Smooth muscle cell (in vitro differentiated cells): ENCODE data around the gene C2CD2. TPM values are rescaled to one million over a fixed set of nuclear protein-coding genes. Genes with fewer than 3 reads are reported as not detected.
A peak's percentile ranks its signal among the peaks of the same experiment; 100 is the strongest.

Source experiments
- DNase-seq: peaks from one replicate; lab custom pipeline; 2025; ENCODE audit not compliant: unreplicated experiment; lab: John Stamatoyannopoulos, UW
- H2AFZ ChIP-seq: fragments of 200-600 bp; sonication (generic); 2 replicates; pipeline ENCODE4 v1.6.0; 2016; ENCODE audit warnings: antibody characterized with exemption, low read depth, mild to moderate bottlenecking
- H3F3A ChIP-seq: fragments of 200-600 bp; sonication (generic); 2 replicates; pipeline ENCODE4 v1.6.0; 2017; ENCODE audit warnings: antibody characterized with exemption, low read depth
- H3K27ac ChIP-seq: fragments of 200-600 bp; sonication (generic); 2 replicates; pipeline ENCODE4 v1.5.1; 2016; ENCODE audit warnings: low read depth, mild to moderate bottlenecking
- H3K27me3 ChIP-seq: fragments of 200-600 bp; sonication (generic); 2 replicates; pipeline ENCODE4 v1.6.1; 2016; ENCODE audit warnings: low read depth, mild to moderate bottlenecking
- H3K36me3 ChIP-seq: fragments of 200-600 bp; sonication (generic); 2 replicates; pipeline ENCODE4 v1.5.1; 2016; ENCODE audit warnings: low read depth
- H3K4me1 ChIP-seq: fragments of 200-600 bp; sonication (generic); 2 replicates; pipeline ENCODE4 v1.5.1; 2016; ENCODE audit warnings: low read depth
- H3K4me2 ChIP-seq: fragments of 200-600 bp; sonication (generic); 2 replicates; pipeline ENCODE4 v1.6.0; 2016; ENCODE audit warnings: mild to moderate bottlenecking
- H3K4me3 ChIP-seq: fragments of 200-600 bp; sonication (generic); 2 replicates; pipeline ENCODE4 v1.5.1; 2016; ENCODE audit warnings: mild to moderate bottlenecking
- H3K79me2 ChIP-seq: fragments of 200-600 bp; sonication (generic); 2 replicates; pipeline ENCODE4 v1.6.0; 2016; ENCODE audit warnings: low read depth, mild to moderate bottlenecking
- H3K9ac ChIP-seq: fragments of 200-600 bp; sonication (generic); 2 replicates; pipeline ENCODE4 v1.6.0; 2016; ENCODE audit warnings: low read depth
- H3K9me3 ChIP-seq: fragments of 200-600 bp; sonication (generic); replicated peaks from 2 replicates; pipeline ENCODE4 v1.5.1; 2016; ENCODE audit warnings: low read depth
- H4K20me1 ChIP-seq: fragments of 200-600 bp; sonication (generic); 2 replicates; pipeline ENCODE4 v1.6.0; 2016; ENCODE audit warnings: low read depth
- CTCF ChIP-seq: fragments of 200-600 bp; sonication (generic); IDR thresholded peaks from 2 replicates; pipeline ENCODE4 v1.5.1; 2017; ENCODE audit warnings: borderline replicate concordance, mild to moderate bottlenecking, antibody characterized with exemption; ENCODE audit not compliant: insufficient read depth, poor library complexity, severe bottlenecking
- WGBS: methylation state at CpG from one replicate; pipeline ENCODE4 v1.1.7; 2016; ENCODE audit warnings: low lambda C conversion rate; 5-methylcytosine and 5-hydroxymethylcytosine counted together
- polyA plus RNA-seq: library from polyadenylated mRNA; unstranded; fragments of >200 nt; fragmentation: Nextera tagmentation; extraction: Ambion mirVana; gene quantifications from 2 replicates; pipeline ENCODE4 v1.2.1, GENCODE V29; 2016
- total RNA-seq: library from RNA; depleted of rRNA; stranded (reverse); fragments of >200 nt; gene quantifications from 2 replicates; pipeline ENCODE4 v1.2.3, GENCODE V29; 2014

Gene C2CD2
- total and polyA plus RNA-seq, 2 experiments from 2014 or later, result 3.4 to 6.1 TPM

GRCh38 chr21:41941941-41942340 lies 11.9 kb downstream of the C2CD2 start:
- Histone ChIP-seq H3K9me3 (no peaks in the 10 kb centered on the region), H3K79me2 (no peaks in the 10 kb centered on the region), H3K27ac (no peak overlapping the region), H3K4me1 (no peaks in the 10 kb centered on the region), H3K4me3 (no peak overlapping the region), H4K20me1 (peaks cover 5% of the 10 kb centered on the region), H3K4me2 (no peak overlapping the region), H3K9ac (no peak overlapping the region), H3F3A (no peaks in the 10 kb centered on the region), H2AFZ (no peak overlapping the region), H3K27me3 (no peaks in the 10 kb centered on the region), H3K36me3 (no peaks in the 10 kb centered on the region)
- DNase-seq, result no peak
- no peak for TF ChIP-seq CTCF
- 96% methylated on average over 12 of the region's 12 CpGs for WGBS

- Histone ChIP-seq H3K9me3 (no peaks in the 10 kb centered on the region), H3K4me3 (no peak overlapping the region), H3F3A (no peaks in the 10 kb centered on the region), H2AFZ (no peak overlapping the region), H3K9ac (no peak overlapping the region), H3K27me3 (no peaks in the 10 kb centered on the region), H3K4me2 (no peak overlapping the region), H3K79me2 (no peaks in the 10 kb centered on the region), H3K36me3 (no peaks in the 10 kb centered on the region), H3K4me1 (no peaks in the 10 kb centered on the region), H3K27ac (no peak overlapping the region), H4K20me1 (no peaks in the 10 kb centered on the region)
- 100% methylated on average over 3 of the region's 3 CpGs for WGBS
- no peak for TF ChIP-seq CTCF
- no peak for DNase-seq
These were observed 13.4 kb downstream of the C2CD2 start for GRCh38 chr21:41940431-41940830.

- no peaks in the 10 kb centered on the region for H4K20me1 ChIP-seq
- no peak for TF ChIP-seq CTCF
- 88% methylated on average over 8 of the region's 8 CpGs for WGBS
- no peaks in the 10 kb centered on the region for H3K79me2 ChIP-seq
- H3K9me3 ChIP-seq, result no peaks in the 10 kb centered on the region
- no peak overlapping the region for H3K4me3 ChIP-seq
- H3F3A ChIP-seq, result no peaks in the 10 kb centered on the region
- H3K4me1 ChIP-seq, result no peaks in the 10 kb centered on the region
- no peak overlapping the region for H3K27ac ChIP-seq
- no peak overlapping the region for H3K9ac ChIP-seq
- H3K27me3 ChIP-seq, result no peaks in the 10 kb centered on the region
- H3K4me2 ChIP-seq, result no peak overlapping the region
- no peak for DNase-seq
- H2AFZ ChIP-seq, result no peak overlapping the region
- no peaks in the 10 kb centered on the region for H3K36me3 ChIP-seq
These were observed 14.4 kb downstream of the C2CD2 start for GRCh38 chr21:41939391-41939790.

- peak; percentile 17 for TF ChIP-seq CTCF
- Histone ChIP-seq H3K79me2 (no peaks in the 10 kb centered on the region), H3F3A (peaks cover 7% of the 10 kb centered on the region), H3K36me3 (no peaks in the 10 kb centered on the region), H3K9me3 (no peaks in the 10 kb centered on the region), H3K9ac (no peak overlapping the region), H4K20me1 (no peaks in the 10 kb centered on the region), H2AFZ (peak overlapping the region; percentile 62), H3K4me1 (peaks cover 13% of the 10 kb centered on the region), H3K27me3 (no peaks in the 10 kb centered on the region), H3K27ac (peak overlapping the region; percentile 84), H3K4me3 (no peak overlapping the region), H3K4me2 (peak overlapping the region; percentile 76)
- DNase-seq, result no peak
- 42% methylated on average over 18 of the region's 18 CpGs for WGBS
These were observed 20.3 kb downstream of the C2CD2 start for GRCh38 chr21:41933313-41934079.
